Heart left ventricle (tissue), 13 donors: ENCODE measurements around the gene OTOGL.

Experiments used
- POLR2A ChIP-seq, 2 donors: fragments of 450-650 bp; IDR thresholded peaks; one replicate each; pipeline ENCODE4 v1.6.1; 2017; ENCODE audit warnings: antibody characterized with exemption in 2 of 2, mild to moderate bottlenecking in 2 of 2, moderate library complexity in 2 of 2
- TF ChIP-seq, protein P1 (sequence below), 12 donors: fragments of 200-600 bp; sonication (generic) in 4 of 12; IDR thresholded peaks; one replicate each; pipeline versions ENCODE4 v1.5.0 to v1.8.0; 2018 to 2022; ENCODE audit warnings: antibody characterized with exemption in 12 of 12, mild to moderate bottlenecking in 5 of 12
- donor health status: ischemic (EF 13 %, LVEDD 7.1; RV severe dilation, severe dysfunction).
- donor health status: DM: no; HTN: yes; CAD: no.
- donor health status: DM: no; HTN: no; CAD: no.
- donor health status: ischemic (EF 25% LVEDD 6.9; RV normal size, moderate dysfunction).
- donor health status: ischemic (EF 25% LVEDD 5.7; RV mildly dilated, moderate dysfunction).
- donor health status: ischemic (EF 35%, LVEDD 5.7; RV mildly dilated, moderate dysfunction).
- donor health status: nonischemic (EF 11% LVEDD 7.7; RV severe dilation, severe dysfunction).
- donor health status: DM: yes; HTN: yes; CAD: no.
- donor health status: PGD.
- donor health status: ischemic (EF 29% LVEDD 5.4; RV normal size, mild dysfunction).
- donor health status: nonischemic (EF 23%, LVEDD 6.1; RV moderate dilation, normal function).

DNA sequence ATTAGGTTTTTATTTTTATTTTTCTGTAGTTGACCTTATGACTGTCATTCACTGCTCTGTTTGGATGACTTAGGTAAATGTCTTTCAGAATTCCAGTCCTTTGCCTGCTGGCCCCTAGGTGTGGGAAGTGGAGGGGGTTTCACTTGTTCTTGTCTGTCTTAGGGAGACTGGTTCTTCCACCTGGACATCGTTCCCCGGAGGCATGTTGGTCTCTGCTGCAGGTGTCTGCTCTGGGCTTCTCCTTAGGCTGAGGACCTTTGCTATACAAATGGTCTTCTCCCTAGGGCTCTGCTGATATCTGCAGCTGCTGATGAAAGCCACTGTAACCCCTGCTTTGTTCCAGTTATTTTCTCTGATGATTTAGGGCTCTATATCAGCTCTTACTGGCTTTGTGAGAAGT lies 97.1 kb downstream of the OTOGL start:
- TF ChIP-seq, protein P1, sequence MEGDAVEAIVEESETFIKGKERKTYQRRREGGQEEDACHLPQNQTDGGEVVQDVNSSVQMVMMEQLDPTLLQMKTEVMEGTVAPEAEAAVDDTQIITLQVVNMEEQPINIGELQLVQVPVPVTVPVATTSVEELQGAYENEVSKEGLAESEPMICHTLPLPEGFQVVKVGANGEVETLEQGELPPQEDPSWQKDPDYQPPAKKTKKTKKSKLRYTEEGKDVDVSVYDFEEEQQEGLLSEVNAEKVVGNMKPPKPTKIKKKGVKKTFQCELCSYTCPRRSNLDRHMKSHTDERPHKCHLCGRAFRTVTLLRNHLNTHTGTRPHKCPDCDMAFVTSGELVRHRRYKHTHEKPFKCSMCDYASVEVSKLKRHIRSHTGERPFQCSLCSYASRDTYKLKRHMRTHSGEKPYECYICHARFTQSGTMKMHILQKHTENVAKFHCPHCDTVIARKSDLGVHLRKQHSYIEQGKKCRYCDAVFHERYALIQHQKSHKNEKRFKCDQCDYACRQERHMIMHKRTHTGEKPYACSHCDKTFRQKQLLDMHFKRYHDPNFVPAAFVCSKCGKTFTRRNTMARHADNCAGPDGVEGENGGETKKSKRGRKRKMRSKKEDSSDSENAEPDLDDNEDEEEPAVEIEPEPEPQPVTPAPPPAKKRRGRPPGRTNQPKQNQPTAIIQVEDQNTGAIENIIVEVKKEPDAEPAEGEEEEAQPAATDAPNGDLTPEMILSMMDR (IDR thresholded peaks at IDR 0.05), result no peak
- no peak for TF ChIP-seq POLR2A (IDR thresholded peaks at IDR 0.05)
